Dermis blood vessel endothelial cell (primary cell): ENCODE results near the gene H2AZ2. TPM values are rescaled to one million over a fixed set of nuclear protein-coding genes. Genes with fewer than 3 reads are reported as not detected.
A peak's percentile ranks its signal among the peaks of the same experiment; 100 is the strongest.
"Not testable (repeated sequence)": the region's sequence is repeated elsewhere in the genome, so short reads cannot be mapped to it uniquely, and the experiment has no call there.

ENCODE experiments used
- DNase-seq: peaks from one replicate; pipeline ENCODE4 v3.0.0; 2010
- total RNA-seq: library from RNA; depleted of rRNA; stranded (reverse); fragments of >200 nt; gene quantifications from 2 replicates; pipeline ENCODE4 v1.2.3, GENCODE V29; 2014

H2AZ2 gene
- 158 and 274 TPM in 2 replicates for total RNA-seq

GRCh38 chr7:44847920-44848634, at the start of gene H2AZ2:
Gene H2AZ2, minus strand, starts transcription at chr7:44848087. Its CDS starts 116 bp downstream, at chr7:44847971.
- peak; percentile 100 for DNase-seq

- no peak for DNase-seq
These were observed 49.4 kb upstream of the H2AZ2 start for GRCh38 chr7:44897309-44897708.

GRCh38 chr7:44894888-44895580, 47.1 kb upstream of the H2AZ2 start:
- no peak for DNase-seq

- no peak for DNase-seq
These were observed 45.9 kb upstream of the H2AZ2 start for GRCh38 chr7:44893710-44894234.

- no peak for DNase-seq
These were observed 43.9 kb upstream of the H2AZ2 start for GRCh38 chr7:44891791-44892190.

- DNase-seq, result no peak
These were observed 43.5 kb upstream of the H2AZ2 start for GRCh38 chr7:44891372-44891771.

- no peak for DNase-seq
These were observed 41.3 kb upstream of the H2AZ2 start for GRCh38 chr7:44889086-44889781.

- DNase-seq, result no peak
These were observed 39.4 kb upstream of the H2AZ2 start for GRCh38 chr7:44887293-44887692.

GRCh38 chr7:44885394-44886317, 37.8 kb upstream of the H2AZ2 start, which contains the start of gene PURB:
Gene PURB, minus strand, starts transcription at chr7:44885530. Its CDS starts 182 bp downstream, at chr7:44885348.
- DNase-seq, result peak; percentile 97

- peak; percentile 81 for DNase-seq
These were observed 36.9 kb upstream of the H2AZ2 start for GRCh38 chr7:44884621-44885393.

- DNase-seq, result no peak
These were observed 36.2 kb upstream of the H2AZ2 start for GRCh38 chr7:44883961-44884620.

GRCh38 chr7:44882899-44883298, 35.0 kb upstream of the H2AZ2 start:
- DNase-seq, result peak; percentile 15

GRCh38 chr7:44881610-44882009, 33.7 kb upstream of the H2AZ2 start:
- peak; percentile 37 for DNase-seq

GRCh38 chr7:44881066-44881600, 33.2 kb upstream of the H2AZ2 start:
- peak; percentile 75 for DNase-seq

GRCh38 chr7:44880317-44881018, 32.6 kb upstream of the H2AZ2 start:
- DNase-seq, result no peak

GRCh38 chr7:44876393-44876792, 28.5 kb upstream of the H2AZ2 start:
- no peak for DNase-seq

GRCh38 chr7:44875241-44875640, 27.4 kb upstream of the H2AZ2 start:
- DNase-seq, result no peak

GRCh38 chr7:44872787-44873186, 24.9 kb upstream of the H2AZ2 start:
- DNase-seq, result no peak

GRCh38 chr7:44871918-44872317, 24.0 kb upstream of the H2AZ2 start:
- DNase-seq, result not testable (repeated sequence)

- not testable (repeated sequence) for DNase-seq
These were observed 22.9 kb upstream of the H2AZ2 start for GRCh38 chr7:44870780-44871179.
